HepG2 (cell line): Measurements from ENCODE around the gene DDX39B. TPM values are rescaled to one million over a fixed set of nuclear protein-coding genes. Genes with fewer than 3 reads are reported as not detected.
A peak's percentile ranks its signal among the peaks of the same experiment; 100 is the strongest.

ENCODE experiments used
- ATAC-seq: fragments of 200-7000 bp; cut with Tn5 transposase; 3 replicates; pipeline ENCODE4 v1.9.1; 2020; ENCODE audit warnings: mild to moderate bottlenecking, moderate library complexity
- BruUV-seq: library from RNA; stranded (reverse); fragments of 400-500 nt; replicated peaks from 2 replicates; lab custom pipeline; 2021; lab: Mats Ljungman, UMichigan
- CTCF ChIA-PET: fragments of 300-600 bp; formaldehyde crosslinking; extraction: SDS; loops from one replicate; lab custom pipeline; 2021; ENCODE audit warnings: low total read pairs, inconsistent platforms, low intra/inter-chr PET ratio; lab: Yijun Ruan, JAX
- POLR2A ChIA-PET: fragments of 350-600 bp; sonication (Branson Sonifier 250); formaldehyde crosslinking; loops from one replicate; lab custom pipeline; 2020; ENCODE audit warnings: antibody characterized with exemption, inconsistent platforms; lab: Yijun Ruan, JAX
- DNase-seq: peaks from one replicate; pipeline ENCODE4 v3.0.0-alpha.2; 2015; ENCODE audit warnings: low spot score
- FAIRE-seq: peaks from 3 replicates; lab custom pipeline; 2011; peaks lifted over from hg19 to GRCh38; lab: Jason Lieb, UNC
- H2AFZ ChIP-seq: one replicate; pipeline ENCODE4 v1.6.1; 2011; ENCODE audit warnings: low read length, inconsistent platforms
- H3K27ac ChIP-seq: fragments of 300-600 bp; 3 replicates; pipeline ENCODE4 v1.8.0; 2011; ENCODE audit warnings: mixed run types, mild to moderate bottlenecking, mixed read lengths, low read length, inconsistent platforms; ENCODE audit not compliant: insufficient read depth; ENCODE audit errors: extremely low read length
- H3K27me3 ChIP-seq, 2 experiments: fragments of 200-600 bp in 1 of 2; 2 replicates in 1 of 2; 3 replicates in 1 of 2; pipeline versions ENCODE4 v1.6.0 to v1.8.0; 2011; ENCODE audit warnings: low read length in 2 of 2, mild to moderate bottlenecking in 2 of 2, moderate library complexity in 2 of 2, inconsistent platforms in 1 of 2; ENCODE audit not compliant: insufficient read depth in 2 of 2, control insufficient read depth in 1 of 2
- H3K36me3 ChIP-seq, 2 experiments: fragments of 200-600 bp in 1 of 2; replicated peaks in 1 of 2; 2 replicates in 1 of 2; 3 replicates in 1 of 2; pipeline versions ENCODE4 v1.5.1 to v1.8.0; 2011; ENCODE audit warnings: low read length in 2 of 2, inconsistent platforms in 1 of 2; ENCODE audit not compliant: insufficient read depth in 2 of 2, control insufficient read depth in 1 of 2
- H3K4me1 ChIP-seq: 2 replicates; pipeline ENCODE4 v1.5.1; 2012; ENCODE audit warnings: low read length, inconsistent platforms; ENCODE audit not compliant: insufficient read depth
- H3K4me2 ChIP-seq: 2 replicates; pipeline ENCODE4 v1.6.0; 2011; ENCODE audit warnings: low read depth, low read length, inconsistent platforms
- H3K4me3 ChIP-seq, 3 experiments: fragments of 200-600 bp in 1 of 3; sonication (generic), shearing (Covaris generic) in 1 of 3; replicated peaks in 1 of 3; 2 replicates each; pipeline ENCODE4 v1.5.1; 2011 to 2016; ENCODE audit warnings: low read length in 3 of 3, inconsistent platforms in 2 of 3, low read depth in 2 of 3, mild to moderate bottlenecking in 2 of 3, control low read depth in 1 of 3, mixed read lengths in 1 of 3; ENCODE audit not compliant: insufficient read depth in 1 of 3
- H3K79me2 ChIP-seq: one replicate; pipeline ENCODE4 v1.6.1; 2011; ENCODE audit warnings: low read length, inconsistent platforms; ENCODE audit not compliant: insufficient read depth
- H3K9ac ChIP-seq: 2 replicates; pipeline ENCODE4 v1.6.0; 2011; ENCODE audit warnings: mild to moderate bottlenecking, low read depth, low read length, inconsistent platforms; ENCODE audit not compliant: insufficient read depth
- H3K9me3 ChIP-seq: 2 replicates; pipeline ENCODE4 v1.5.1; 2012; ENCODE audit warnings: mild to moderate bottlenecking, low read length
- H4K20me1 ChIP-seq: 2 replicates; pipeline ENCODE4 v1.6.0; 2011; ENCODE audit warnings: inconsistent platforms, mild to moderate bottlenecking, low read length, moderate library complexity; ENCODE audit not compliant: insufficient read depth
- BORCS8-MEF2B ChIP-seq: sonication (generic); formaldehyde crosslinking; IDR thresholded peaks from 2 replicates; pipeline ENCODE4 v1.8.0; 2022; ENCODE audit warnings: mild to moderate bottlenecking, missing genetic modification reagents
- FOXK2 ChIP-seq: fragments of 450-650 bp; IDR thresholded peaks from 2 replicates; pipeline ENCODE4 v1.6.1; 2016
- HOXA5 ChIP-seq: sonication (generic); formaldehyde crosslinking; IDR thresholded peaks from 2 replicates; pipeline ENCODE4 v1.4.0; 2020; ENCODE audit warnings: missing genetic modification reagents
- NPAS2 ChIP-seq: sonication (generic); formaldehyde crosslinking; IDR thresholded peaks from 2 replicates; pipeline ENCODE4 v1.8.0; 2022; ENCODE audit warnings: mild to moderate bottlenecking, missing genetic modification reagents, borderline replicate concordance
- SALL1 ChIP-seq: sonication (generic); formaldehyde crosslinking; IDR thresholded peaks from 2 replicates; pipeline ENCODE4 v1.8.0; 2022; ENCODE audit warnings: mild to moderate bottlenecking, missing genetic modification reagents
- U2AF1 ChIP-seq: fragments of 200-400 bp; formaldehyde crosslinking; optimal IDR thresholded peaks from 2 replicates; pipeline ENCODE3; 2017; ENCODE audit warnings: mild to moderate bottlenecking, low read depth, low read length
- ZBTB25 ChIP-seq: IDR thresholded peaks from 2 replicates; pipeline ENCODE4 v1.6.1; 2018; ENCODE audit warnings: missing genetic modification reagents
- ZBTB46 ChIP-seq: sonication (generic); formaldehyde crosslinking; IDR thresholded peaks from 2 replicates; pipeline ENCODE4 v1.4.0; 2020; ENCODE audit warnings: mild to moderate bottlenecking, missing genetic modification reagents, borderline replicate concordance
- ZMYM4 ChIP-seq: sonication (generic); formaldehyde crosslinking; IDR thresholded peaks from 2 replicates; pipeline ENCODE4 v1.8.1; 2023; ENCODE audit warnings: mild to moderate bottlenecking, missing genetic modification reagents
- ZNF121 ChIP-seq: sonication (generic); formaldehyde crosslinking; IDR thresholded peaks from 2 replicates; pipeline ENCODE4 v1.5.0; 2020; ENCODE audit warnings: mild to moderate bottlenecking, missing genetic modification reagents
- ZNF318 ChIP-seq: sonication (generic); formaldehyde crosslinking; IDR thresholded peaks from 2 replicates; pipeline ENCODE4 v1.4.0; 2020; ENCODE audit warnings: mild to moderate bottlenecking, missing genetic modification reagents
- WGBS: methylation state at CpG from one replicate; pipeline ENCODE4 v1.1.6; 2017; ENCODE audit warnings: low lambda C conversion rate; 5-methylcytosine and 5-hydroxymethylcytosine counted together
- in situ Hi-C: cut with HindIII; loops from 2 replicates; pipeline ENCODE4 v1.10.0; 2017; ENCODE audit warnings: low pct_unique_long_range_greater_than_20kb; ENCODE audit not compliant: extremely low pct_ligation_motif_present
- intact Hi-C: fragments of 100-400 bp; cut with micrococcal nuclease; formaldehyde crosslinking; loops from one replicate; pipeline ENCODE4 v1.10.0; 2022; ENCODE audit not compliant: unreplicated experiment
- polyA plus RNA-seq, 8 experiments: library from polyadenylated mRNA; depleted of rRNA in 3 of 8; stranded (reverse) in 7 of 8; unstranded in 1 of 8; fragments of >200 nt; fragmentation: Illumina TruSeq in 4 of 8; extraction: Trizol in 4 of 8; gene quantifications; 2 replicates each; pipeline versions ENCODE4 v1.2.1 to v1.2.3, GENCODE V29; 2011 to 2016; ENCODE audit warnings: low read depth in 4 of 8, missing spikeins in 1 of 8, mixed read lengths in 1 of 8; ENCODE audit not compliant: insufficient read depth in 1 of 8
- total RNA-seq, 5 experiments: library from RNA; depleted of rRNA; stranded (reverse); fragments of >200 nt; fragmentation: Illumina TruSeq; extraction: Trizol; gene quantifications; 2 replicates each; pipeline ENCODE4 v1.2.3, GENCODE V29; 2016; ENCODE audit warnings: low read depth in 1 of 5

DDX39B gene
- total and polyA plus RNA-seq, 2 of the 13 experiments (the other 11 are each of a cell fraction or from before 2014, with no cell fraction given) = 570 to 678 TPM

GRCh38 chr6:31528307-31528777, 13.5 kb downstream of the DDX39B start (continued):
- no peak for TF ChIP-seq FOXK2

GRCh38 chr6:31525932-31526591, 15.7 kb downstream of the DDX39B start:
- no peak for TF ChIP-seq ZNF318
- TF ChIP-seq ZBTB25 (CRISPR knock-in tag) = no peak
- TF ChIP-seq ZNF121 (CRISPR knock-in tag) = no peak
- no peak for TF ChIP-seq ZMYM4
- TF ChIP-seq NPAS2 (CRISPR knock-in tag) = no peak
- no peak for TF ChIP-seq ZBTB46 (CRISPR knock-in tag)
- TF ChIP-seq SALL1 = 0 out of 2 replicates have a peak, but pooled peaks have one; percentile 25
- peak; percentile 9; the same call in 1 of the 2 replicates for TF ChIP-seq BORCS8-MEF2B (CRISPR knock-in tag)
- no peak for TF ChIP-seq U2AF1
- no peak for TF ChIP-seq HOXA5 (CRISPR knock-in tag)
- peak overlapping the region; percentile 23; the same call in 1 of the 2 replicates for H3K4me2 ChIP-seq
- ATAC-seq (peak; percentile 16), DNase-seq (no peak), FAIRE-seq (no peak)
- H3K36me3 ChIP-seq = peaks cover 12 to 15% of the 10 kb centered on the region in 2 experiments
- H3K79me2 ChIP-seq = no peaks in the 10 kb centered on the region
- H3K4me1 ChIP-seq = peaks cover 52% of the 10 kb centered on the region
- in situ Hi-C loops = loop anchor here (5.0 kb wide), 1 partner anchor 34 kb away; no protein-coding TSS in a partner anchor
- 23% methylated on average over 4 of the region's 4 CpGs for WGBS
- no TSS peak for BruUV-seq
- H4K20me1 ChIP-seq = peaks cover 15% of the 10 kb centered on the region; the same call in 1 of the 2 replicates
- H3K4me3 ChIP-seq = 0 out of 6 replicates have a peak overlapping the region, but pooled peaks of 1 of the 3 experiments have one; percentile 8
- no peaks in the 10 kb centered on the region for H3K27me3 ChIP-seq
- ChIA-PET CTCF (no interaction called here), POLR2A (interaction anchor here (1.1 to 8.3 kb wide), 3 partner anchors 15 to 126 kb away, joined by 3 to 123 read pairs (median 3); partner anchors contain the start of gene DDX39B)
- H3K9me3 ChIP-seq = no peaks in the 10 kb centered on the region
- intact Hi-C loops = no loop called here
- H3K27ac ChIP-seq = no peak overlapping the region
- no peak overlapping the region for H2AFZ ChIP-seq
- H3K9ac ChIP-seq = no peak overlapping the region
